Measurements from ENCODE around the gene PRMT7.
"Not testable (repeated sequence)": the region's sequence is repeated elsewhere in the genome, so short reads cannot be mapped to it uniquely, and the experiment has no call there.

PRMT7 gene

DNA sequence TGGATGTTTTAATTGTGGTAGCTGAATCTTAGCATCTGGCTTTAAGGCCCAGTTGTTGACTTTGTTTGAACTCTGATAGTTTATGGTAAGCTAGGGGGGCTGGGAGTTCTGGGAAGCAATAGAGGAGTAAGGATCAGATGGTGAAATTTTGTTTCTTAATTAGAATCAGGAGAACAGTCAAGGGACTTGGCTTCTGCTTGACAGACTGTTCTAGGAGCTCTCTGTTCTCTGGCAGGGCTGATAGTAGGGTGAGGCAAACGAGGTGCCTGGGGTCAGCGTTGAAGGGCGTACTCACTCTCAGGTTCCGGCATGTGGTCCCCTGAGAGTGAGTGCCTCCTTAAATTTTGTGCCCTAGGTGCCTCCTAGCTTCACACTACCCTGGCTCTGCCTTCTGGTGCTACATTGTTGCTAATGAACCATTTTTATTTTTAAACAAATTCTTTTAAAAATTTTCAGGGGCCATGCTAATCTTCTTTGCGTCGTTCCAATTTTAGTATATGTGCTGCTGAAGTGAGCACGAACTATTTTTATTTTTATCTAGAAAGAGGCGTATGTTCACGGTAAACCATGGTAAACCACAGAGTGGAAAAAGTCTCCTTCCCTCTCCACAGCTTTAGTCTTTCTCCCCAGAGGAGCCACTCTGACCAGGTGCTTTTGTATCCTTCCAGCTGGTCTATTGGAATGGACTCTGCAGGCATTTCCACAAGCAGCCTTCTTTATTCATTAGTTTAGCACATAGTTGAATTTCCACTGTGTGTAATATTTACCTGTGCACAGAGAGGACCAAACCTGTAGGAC lies 26.8 kb upstream of the PRMT7 start:
- DNase-seq, result peak; percentile 54

DNA sequence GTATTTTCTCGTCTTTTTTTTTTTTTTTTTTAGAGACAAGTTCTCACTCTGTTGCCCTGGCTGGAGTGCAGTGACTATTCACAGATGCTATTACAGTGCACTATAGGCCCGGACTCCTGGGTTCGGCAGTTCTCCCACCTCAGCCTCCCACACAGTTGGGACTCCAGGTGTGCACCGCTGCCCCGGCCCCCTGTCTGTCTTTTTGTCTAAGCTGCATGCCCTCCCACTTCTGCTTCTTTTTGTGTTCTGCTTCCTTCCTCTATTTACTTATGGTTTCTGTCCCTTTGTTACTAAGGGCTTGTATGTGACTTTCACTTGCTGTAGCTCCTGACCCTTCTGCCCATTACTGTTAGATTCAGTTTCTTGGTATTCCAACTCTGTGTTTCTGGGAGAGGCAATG lies 26.0 kb upstream of the PRMT7 start:
- peak; percentile 56 for DNase-seq

DNA sequence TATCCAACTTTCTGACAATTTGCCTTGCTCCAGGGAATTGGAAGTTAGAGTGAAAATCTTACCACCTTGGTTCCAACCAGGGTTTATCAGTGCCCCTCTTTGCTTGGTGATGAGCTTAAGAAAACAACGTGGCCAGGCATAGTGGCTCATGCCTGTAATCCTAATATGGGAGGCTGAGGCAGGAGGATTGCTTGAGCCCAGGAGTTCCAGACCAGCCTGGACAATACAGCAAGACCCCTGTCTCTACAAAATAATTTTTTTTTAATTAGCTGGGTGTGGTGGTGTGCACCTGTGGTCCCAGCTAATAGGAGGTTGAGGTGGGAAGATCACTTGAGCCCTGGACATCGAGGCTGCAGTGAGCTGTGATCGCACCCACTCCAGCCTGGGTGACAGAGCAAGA lies 25.1 kb upstream of the PRMT7 start:
- no peak for DNase-seq

DNA sequence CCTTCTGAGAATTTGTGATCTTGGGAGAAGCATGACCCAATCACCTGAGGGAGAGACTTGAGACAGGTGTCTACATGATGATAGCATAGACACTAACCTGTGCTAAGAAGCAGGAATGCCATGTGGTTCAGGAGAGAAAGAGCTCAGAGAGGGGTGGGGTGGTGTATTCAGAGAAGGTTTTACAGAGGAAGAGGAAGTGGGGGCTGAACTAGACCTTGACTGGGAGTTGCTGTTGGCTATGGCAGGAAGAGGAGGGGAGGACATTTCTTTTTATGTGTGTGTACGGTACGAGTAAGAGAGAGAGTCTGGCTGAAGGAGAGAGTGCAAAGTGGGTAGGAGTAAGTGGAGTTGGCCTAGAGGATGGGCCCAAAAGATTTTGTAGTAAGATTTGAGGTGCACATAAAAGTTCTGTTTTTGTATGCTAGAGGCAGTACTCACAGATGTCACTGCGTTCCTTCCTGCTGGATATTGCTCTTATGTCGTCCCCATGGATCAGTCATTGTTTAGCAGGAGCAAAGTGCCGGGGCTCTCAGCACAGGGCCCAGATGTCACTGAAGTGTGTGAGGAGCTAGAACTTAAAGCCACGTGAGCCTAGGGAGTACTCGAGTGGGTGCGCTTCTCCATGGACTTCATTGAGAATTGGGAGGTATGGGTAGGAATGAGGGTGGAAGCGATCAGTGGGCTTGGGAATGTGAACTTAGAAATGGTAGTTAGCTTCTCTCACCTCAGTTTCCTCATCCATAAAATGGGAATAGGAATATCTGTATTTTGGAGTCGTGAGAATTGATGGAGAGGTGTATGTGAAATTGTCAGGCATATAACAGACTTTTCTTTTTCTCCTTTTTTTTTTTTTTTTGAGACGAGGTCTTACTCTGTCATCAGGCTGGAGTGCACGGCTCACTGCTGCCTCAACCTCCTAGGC lies 24.4 kb upstream of the PRMT7 start:
- peak; percentile 50 for DNase-seq

DNA sequence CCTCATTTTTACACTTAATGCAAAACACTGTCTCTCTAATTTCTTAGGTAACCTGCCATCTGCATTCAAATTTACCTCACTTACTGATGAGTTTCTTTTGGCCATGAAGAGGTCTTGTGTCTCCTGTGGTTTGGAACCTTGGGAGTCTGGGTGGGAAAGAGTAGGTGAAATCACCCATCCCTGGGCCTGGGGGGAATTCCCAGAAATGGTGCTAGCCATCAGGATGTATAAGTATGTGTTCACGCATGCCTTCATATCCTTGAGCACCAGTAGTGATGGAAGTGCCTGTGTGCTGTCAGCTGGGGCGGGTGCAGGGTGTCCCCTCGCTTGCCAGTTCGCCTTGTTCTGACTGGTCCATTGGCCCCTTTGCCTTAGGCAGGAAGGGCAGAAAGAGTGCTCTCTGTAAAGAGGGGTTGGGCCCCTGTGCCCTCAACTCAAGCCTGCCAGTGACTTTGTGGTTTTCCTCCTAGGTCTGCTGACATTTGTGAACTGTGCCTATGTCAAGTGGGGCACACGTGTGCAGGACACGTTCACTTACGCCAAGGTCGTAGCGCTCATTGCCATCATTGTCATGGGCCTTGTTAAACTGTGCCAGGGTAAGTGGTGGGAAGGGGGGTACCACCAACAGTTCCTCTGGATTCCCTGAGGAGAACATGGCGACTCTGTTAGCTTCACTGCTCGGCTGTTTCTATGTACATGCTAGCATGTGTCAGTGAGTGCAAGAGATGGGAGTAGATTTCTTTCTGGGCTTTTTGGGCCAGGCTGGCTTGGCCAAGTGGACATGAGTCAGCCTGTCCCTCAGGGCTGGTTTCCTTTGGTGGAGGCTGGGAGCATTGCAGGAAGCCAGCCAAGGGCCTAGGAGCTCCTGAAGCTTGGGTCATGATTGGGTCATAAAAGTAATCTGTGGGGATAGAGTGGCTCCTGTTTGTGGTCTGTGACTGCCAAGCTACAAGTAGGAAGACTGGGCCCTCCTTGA lies 23.3 kb upstream of the PRMT7 start:
- peak; percentile 24 for DNase-seq

DNA sequence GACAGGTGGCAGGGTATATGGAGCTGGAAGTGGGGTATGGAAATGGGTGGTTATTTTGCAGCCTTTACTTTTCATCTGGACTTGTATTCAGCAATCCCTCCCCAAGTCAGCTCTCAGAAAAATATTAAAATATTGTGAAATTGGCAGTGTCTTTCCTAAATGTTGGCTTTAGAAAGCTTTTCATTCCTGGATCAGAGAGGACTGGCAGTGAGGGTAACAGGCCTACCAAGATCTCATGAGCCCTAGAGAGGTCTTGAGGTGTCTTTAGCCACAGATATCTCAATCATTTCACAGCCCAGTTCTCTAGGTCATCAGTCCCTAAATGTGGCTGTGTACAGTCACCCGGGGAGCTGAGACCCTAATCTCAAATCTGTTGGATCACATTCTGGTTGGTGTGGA lies 22.6 kb upstream of the PRMT7 start:
- DNase-seq, result no peak

DNA sequence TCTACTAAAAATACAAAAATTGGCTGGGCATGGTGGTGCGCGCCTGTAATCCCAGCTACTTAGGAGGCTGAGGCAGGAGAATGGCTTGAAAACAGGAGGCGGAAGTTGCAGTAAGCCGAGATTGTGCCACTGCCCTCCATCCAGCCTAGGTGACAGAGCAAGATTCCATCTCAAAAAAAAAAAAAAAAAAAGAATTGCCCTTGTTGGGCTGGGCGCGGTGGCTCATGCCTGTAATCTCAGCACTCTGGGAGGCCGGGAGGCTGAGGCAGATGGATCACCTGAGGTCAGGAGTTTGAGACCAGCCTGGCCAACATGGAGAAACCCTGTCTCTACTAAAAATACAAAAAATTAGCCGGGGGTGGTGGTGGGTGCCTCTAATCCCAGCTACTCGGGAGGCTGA lies 22.0 kb upstream of the PRMT7 start:
- not testable (repeated sequence) for DNase-seq

DNA sequence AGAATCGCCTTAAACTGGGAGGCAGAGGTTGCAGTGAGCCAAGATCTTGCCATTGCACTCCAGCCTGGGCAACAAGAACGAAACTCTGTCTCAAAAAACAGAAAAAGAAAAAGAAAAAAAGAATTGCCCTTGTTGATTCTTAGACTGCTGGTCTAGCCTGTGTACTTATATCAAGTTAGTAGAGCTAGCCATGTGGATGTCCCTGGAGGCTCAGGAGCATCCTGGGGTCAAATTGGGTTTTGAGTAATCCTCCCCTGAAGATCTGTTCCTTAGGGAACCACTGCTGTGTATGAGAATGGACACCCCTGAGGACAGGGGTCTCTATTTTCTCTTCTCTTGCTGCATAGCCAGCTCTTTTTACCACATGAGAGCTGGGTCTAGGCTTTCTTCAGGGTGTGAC lies 21.6 kb upstream of the PRMT7 start:
- DNase-seq, result no peak

DNA sequence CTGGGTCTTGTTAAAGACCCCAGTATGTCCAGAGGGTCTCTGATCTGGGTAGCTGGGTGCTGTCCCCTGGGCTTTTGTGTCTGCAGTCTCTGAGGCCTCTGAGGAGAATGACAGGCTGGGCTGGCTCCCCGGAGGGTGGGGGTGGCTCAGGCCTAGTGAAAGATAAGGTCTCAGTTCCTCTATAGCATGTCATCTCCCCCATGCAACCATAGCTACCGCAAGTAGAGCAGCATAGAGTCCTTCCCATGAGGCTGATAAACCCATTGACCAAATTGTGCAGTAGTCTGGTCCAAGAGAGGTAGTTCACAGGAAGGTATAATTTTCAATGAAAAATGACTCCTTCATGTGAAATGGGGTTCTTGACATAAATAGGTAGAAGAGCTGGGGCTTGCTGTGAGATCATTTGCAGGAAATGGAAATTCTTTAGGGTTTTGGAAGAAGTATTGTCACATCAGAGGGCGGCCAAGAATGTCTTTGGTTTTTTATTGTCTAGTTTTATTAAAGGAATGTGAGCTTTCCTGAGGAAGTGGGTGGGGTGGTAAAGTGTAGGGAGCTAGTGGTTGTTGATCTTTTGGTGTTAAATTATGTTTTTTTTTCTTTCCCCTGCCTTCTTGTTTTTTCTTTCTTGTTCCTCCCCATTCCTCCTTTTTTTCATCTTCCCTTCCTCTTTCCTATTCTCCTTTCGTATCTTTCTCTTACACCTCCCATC lies 21.0 kb upstream of the PRMT7 start:
- DNase-seq, result peak; percentile 94

DNA sequence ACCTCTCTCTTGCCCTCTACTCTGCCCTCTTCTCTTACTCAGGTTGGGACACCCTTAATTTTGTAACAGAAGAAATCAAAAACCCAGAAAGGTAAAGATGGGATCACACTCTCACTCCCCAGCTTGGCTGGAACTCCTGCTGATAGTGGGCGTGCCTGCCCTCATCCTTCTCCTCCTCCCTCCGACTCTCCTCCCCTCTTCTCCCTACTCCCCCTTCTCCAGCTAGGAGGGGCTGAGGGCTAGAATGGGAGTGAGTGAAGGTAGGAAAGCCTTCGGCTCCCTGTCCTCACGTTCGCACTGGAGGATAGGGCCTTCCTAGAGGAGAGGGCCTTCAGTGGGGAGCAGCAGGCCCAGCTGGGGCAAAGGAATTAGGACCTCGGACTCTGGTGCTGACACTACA lies 20.4 kb upstream of the PRMT7 start:
- DNase-seq, result no peak

DNA sequence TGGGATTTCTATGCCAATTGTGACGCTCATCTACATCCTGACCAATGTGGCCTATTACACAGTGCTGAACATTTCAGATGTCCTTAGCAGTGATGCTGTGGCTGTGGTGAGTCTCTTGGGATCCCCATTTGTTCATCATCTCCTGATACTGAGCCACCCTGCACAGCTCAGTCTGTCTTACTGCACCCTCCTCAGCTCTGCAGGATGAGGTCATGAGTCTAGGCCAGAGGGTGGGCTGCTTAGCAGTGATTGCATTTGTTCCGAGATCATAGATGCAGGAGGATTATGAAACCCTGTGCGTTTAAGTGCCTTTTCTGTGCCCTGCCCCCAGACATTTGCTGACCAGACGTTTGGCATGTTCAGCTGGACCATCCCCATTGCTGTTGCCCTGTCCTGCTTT lies 19.6 kb upstream of the PRMT7 start:
- DNase-seq, result no peak

DNA sequence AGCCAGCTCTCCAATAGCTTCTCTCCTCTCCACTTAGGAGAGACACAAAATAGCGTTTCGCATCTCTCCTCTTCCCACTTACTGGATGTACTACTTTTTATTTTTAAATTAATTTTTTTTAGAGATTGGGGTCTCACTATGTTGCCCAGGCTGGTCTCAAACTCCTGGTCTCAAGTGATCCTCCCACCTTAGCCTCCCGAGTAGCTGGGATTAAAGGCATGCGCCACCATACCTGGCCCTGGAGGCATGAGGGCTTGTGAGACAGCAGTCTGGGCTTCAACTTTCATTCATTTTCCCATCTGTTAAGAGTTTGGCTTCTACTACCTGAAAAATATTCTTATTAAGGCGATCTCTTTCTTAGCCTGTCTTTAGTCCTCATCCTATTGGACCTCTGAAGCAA lies 18.4 kb upstream of the PRMT7 start:
- no peak for DNase-seq

DNA sequence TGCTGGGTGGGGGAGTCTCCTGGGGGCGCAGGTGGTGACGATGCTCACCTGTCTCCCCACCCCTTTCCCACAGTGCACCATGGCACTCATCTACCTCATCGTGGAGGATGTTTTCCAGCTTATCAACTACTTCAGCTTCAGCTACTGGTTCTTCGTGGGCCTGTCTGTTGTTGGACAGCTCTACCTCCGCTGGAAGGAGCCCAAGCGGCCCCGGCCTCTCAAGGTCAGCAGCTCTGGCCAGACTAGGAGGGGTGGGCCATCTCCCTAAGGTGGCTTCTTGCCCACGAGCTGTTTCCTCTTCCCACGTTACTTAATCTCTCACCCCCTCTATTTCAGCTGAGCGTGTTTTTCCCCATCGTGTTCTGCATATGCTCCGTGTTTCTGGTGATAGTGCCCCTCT lies 14.5 kb upstream of the PRMT7 start:
- no peak for DNase-seq

DNA sequence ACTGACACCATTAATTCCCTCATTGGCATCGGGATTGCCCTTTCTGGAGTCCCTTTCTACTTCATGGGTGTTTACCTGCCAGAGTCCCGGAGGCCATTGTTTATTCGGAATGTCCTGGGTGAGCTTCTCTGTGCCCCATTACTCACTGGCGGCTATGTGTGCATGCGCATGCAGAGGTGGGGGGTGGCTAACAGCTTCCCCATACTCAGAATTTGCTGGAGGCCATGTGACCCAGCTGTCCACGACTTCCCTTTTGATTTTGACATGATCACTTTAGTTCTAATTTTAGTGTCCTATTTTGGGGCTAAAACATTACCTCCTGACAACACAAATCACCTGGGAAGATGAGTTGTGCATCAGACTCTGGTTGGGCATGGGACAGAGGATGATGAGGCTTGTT lies 14.1 kb upstream of the PRMT7 start:
- no peak for DNase-seq

DNA sequence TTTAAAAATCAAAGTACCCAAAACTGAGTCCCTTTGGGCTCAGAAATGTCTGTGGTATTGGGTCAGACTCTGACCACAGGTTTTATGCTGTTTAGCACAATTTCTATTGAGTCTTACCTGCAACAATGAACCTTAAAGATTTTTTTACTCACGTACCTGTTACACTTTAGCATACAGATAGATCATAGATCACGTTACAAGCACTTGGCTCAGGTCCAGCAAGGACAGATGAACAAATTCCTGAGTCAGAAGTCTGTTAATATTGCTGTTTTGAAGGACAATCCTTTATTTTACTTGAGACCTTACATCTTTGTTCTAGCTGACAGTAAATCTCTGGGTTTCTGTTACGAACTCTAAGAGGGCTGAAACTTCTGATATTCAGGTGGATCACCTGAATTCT lies 12.9 kb upstream of the PRMT7 start:
- no peak for DNase-seq

DNA sequence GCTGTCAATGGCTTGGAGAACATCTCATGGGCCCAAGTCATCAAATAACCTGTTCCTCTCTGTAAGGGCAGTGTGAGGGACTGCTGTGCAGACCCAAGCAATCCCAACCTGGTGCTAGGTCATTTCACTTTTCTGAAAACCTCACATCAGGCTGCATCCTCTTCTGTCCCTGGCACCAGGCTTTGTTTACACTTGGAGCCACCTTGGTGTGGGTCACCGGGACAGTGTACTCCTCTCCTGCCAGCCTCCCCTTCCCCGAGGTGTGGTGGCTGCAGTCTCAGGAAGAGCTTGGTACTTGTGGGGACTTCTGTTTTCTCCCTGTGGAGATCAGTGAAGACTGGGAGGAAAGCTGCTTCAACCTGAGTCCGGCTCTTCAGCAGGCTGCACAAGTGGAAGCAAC lies 12.5 kb upstream of the PRMT7 start:
- DNase-seq, result no peak

DNA sequence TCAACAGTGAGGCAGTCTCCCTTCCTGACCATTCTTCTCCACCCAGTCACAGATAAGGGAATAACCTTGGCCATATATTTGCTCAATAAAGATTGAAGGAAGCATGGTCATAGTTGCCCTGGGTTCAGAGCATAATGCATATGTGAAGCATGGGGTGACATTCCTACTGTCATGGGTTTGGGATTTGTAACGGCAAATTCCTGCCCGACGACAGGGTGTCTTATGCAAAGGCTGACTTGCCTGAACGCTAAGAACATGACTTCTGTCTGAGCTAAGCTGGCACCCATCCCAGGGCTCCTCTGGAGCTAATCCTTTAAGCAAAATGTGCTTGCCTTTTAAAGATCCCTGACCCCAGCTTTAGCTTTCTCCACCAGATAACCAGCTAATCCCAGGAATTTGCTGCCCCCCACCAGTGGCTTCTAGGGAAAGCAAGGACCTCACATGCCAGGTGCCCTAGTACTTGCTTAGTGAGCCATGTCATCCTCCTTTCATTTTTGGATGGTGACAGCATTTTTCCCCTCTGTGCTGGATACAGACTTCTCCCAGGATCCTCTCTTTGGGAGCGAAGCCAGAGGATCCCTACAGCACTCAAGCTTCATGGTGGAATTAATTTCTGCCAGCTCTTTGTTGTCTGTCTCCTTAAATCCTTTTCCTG lies 11.8 kb upstream of the PRMT7 start:
- no peak for DNase-seq

DNA sequence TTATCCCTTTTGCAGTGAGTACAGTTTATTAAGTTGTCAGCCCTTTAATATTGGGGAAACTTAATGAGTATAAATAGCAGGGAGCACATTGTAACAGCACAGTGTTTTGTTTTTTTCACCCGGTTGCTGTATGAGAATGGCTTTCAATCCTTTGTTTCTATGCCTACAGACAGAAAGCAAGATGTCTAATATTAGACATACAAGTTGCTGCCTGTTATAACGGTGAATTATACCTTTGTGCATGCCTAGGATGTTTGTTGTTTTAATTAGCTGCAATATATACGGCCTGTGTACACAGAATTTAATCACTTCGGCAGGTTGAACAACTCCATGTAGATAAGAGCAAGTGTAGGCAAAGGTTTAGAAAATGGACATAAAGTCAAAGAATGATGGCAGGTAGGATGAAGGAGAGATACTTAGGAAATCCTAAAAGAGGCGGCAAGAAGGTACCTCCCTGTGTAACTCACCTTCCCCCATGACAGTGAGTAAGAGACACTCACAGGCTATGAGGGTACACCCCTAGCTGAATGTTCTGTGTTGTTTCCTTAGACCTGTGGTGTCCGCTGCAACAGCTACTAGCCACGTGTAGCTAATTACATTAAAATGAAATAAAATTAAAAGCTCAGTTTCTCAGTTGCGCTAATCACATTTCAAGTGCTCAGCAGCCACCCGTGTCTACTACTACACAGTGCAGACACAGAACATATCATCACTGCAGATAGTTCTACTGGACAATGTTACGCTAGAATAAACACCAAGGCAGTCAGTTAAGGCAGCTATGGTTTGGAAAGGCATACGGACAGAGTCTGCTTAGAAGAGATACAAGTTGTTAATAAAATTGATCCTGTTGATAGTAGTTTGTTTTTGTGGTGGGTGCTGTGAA lies 11.0 kb upstream of the PRMT7 start:
- DNase-seq, result no peak

DNA sequence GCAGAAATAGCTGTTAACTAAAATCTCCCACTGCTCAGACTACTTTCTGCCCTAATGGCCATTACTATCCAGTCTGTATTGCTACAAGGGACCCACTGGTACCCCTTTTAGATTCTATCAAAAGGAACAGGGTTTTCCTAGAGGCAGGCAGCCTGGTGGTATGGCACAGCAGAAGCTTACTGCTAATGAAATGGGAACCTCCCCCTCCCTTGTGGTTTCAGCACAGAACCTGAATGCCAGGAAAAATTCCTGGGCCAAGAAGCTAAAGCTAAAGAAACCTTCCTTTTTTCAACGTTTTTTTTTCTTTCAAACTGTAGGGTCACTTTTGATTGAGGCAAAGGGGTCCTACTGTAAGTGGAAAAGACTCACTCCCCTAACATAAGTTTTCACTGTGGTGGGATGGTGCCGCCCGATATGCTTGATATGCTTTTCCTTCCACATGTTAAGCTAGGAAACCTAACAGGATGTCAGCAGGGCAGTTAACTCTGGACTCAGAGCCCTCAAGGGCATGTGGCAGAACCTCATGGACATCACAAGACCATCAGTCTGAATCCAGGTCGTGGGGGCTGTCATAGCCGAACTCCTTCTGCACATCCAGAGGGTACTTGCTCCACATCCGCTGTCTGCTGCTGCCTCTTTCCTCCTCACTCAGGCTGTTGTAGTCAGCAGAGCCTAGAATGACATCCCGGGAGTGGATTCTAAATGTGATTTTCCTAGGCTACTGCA lies 9.9 kb upstream of the PRMT7 start:
- DNase-seq, result no peak

DNA sequence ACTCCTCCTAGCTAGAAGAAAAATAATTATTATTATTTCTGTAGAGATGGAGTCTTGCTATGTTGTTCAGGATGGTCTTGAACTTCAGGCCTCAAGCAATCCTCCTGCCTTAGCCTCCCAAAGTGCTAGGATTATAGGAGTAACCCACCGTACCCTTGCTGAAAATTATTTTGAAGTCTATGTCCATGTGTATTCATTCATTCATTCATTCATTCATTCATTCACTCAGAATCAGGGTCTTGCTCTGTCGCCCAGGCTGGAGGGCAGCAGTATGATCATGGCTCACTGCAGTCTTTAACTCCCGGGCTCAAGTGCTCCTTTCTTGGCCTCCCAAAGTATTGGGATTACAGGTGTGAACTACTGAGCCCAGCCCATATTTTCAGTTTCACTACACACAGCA lies 4.2 kb upstream of the PRMT7 start:
- DNase-seq, result no peak
